IPS-18c (cell line): ENCODE measurements around the gene CABLES1.
"Not testable (repeated sequence)": the region's sequence is repeated elsewhere in the genome, so short reads cannot be mapped to it uniquely, and the experiment has no call there.

Experiments
- H3K4me3 ChIP-seq: 2 replicates; pipeline ENCODE4 v1.7.0; 2013; ENCODE audit warnings: low read depth, mild to moderate bottlenecking, low read length, moderate library complexity; ENCODE audit not compliant: insufficient read depth
- H3K9me3 ChIP-seq: one replicate; pipeline ENCODE4 v1.6.1; 2013; ENCODE audit warnings: mild to moderate bottlenecking, low read length, moderate library complexity; ENCODE audit not compliant: control insufficient read depth, insufficient read depth

CABLES1 gene

GRCh38 chr18:23134780-23135549 is at the start of gene CABLES1:
Gene CABLES1, plus strand, starts transcription at chr18:23135485. Its CDS starts 278 bp downstream, at chr18:23135763.
- Histone ChIP-seq H3K4me3 (peak within 1 kb of the TSS; percentile 84), H3K9me3 (no peaks in the 10 kb centered on the region)

GRCh38 chr18:23087352-23087751 is 47.9 kb upstream of the CABLES1 start:
- H3K9me3 ChIP-seq, result no peaks in the 10 kb centered on the region

GRCh38 chr18:23088310-23088709 is 47.0 kb upstream of the CABLES1 start:
- H3K4me3 ChIP-seq, result no peak overlapping the region
- no peaks in the 10 kb centered on the region for H3K9me3 ChIP-seq

More at GRCh38 chr18:23087352-23087751, 47.9 kb upstream of the CABLES1 start:
- no peak overlapping the region for H3K4me3 ChIP-seq

DNA sequence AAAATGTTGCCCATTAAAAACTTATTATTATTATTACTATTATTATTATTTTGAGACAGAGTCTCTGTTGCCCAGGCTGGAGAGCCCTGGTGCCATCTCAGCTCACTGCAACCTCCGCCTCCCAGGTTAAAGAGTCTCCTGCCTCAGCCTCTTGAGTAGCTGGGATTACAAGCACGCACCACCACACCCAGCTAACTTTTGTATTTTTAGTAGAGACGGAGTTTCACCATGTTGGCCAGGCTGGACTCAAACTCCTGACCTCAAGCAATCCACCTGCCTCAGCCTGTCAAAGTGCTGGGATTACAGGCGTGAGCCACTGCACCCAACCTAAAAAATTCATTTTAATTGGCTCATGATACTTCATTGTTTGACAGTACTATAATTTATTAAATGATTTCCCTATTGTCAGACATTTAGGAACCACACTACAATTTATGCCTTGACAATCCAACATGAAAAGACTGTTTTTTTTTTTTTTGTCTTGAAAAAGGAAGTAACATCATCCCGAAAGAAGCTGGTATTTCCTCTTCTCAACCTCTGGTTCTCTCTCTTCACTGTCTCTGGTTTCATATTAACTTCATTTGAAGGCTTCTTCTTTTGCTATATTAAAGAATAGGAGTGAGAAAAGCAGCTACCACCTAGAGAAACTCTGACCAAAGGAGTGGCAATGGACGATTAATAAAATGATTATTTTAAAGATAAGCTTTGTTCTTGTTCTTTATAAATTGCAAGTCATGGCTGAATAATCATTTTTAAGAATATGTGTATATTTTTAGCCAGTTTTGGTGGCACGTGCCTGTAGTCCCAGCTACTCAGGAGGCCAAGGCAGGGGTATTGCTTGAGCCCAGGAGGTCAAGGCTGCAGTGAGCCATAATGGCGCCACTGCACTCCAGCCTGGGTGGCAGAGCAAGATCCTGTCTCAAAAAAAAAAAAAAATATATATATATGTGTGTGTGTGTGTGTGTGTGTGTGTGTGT is 44.0 kb upstream of the CABLES1 start:
- H3K9me3 ChIP-seq, H3K4me3 ChIP-seq: not testable (repeated sequence)

- H3K4me3 ChIP-seq, result no peak overlapping the region
- no peaks in the 10 kb centered on the region for H3K9me3 ChIP-seq
These were observed 43.2 kb upstream of the CABLES1 start for GRCh38 chr18:23092121-23092520.

DNA sequence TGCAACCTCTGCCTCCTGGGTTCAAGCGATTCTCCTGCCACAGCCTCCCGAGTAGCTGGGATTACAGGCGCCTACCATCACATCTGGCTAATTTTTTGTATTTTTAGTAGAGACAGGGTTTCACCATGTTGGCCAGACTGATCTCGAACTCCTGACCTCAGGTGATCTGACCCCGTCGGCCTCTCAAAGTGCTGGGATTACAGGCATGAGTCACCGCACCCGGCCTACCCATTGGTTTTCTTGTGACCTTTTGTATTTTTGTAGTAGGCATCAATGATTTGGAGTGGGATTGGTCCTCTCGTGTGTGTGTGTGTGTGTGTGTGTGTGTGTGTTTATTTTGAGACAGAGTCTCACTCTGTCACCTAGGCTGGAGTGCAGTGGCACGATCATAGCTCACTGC is 42.2 kb upstream of the CABLES1 start:
- not testable (repeated sequence) for H3K9me3 ChIP-seq, H3K4me3 ChIP-seq

DNA sequence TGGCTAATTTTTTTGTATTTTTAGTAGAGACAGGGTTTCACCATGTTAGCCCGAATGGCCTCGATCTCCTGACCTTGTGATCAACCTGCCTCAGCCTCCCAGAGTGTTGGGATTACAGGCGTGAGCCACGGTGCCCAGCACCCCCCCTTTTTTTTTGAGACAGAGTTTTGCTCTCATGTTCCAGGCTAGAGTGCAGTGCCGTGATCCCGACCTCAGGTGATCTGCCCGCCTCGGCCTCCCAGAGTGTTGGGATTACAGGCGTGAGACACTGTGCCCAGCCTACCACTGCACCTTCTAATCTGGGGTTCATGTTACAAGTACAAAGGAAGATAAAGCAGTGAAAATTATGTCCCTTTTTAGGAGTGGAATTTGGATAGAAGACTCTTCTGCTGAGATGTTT is 41.5 kb upstream of the CABLES1 start:
- H3K9me3 ChIP-seq, result no peaks in the 10 kb centered on the region
- H3K4me3 ChIP-seq, result no peak overlapping the region

DNA sequence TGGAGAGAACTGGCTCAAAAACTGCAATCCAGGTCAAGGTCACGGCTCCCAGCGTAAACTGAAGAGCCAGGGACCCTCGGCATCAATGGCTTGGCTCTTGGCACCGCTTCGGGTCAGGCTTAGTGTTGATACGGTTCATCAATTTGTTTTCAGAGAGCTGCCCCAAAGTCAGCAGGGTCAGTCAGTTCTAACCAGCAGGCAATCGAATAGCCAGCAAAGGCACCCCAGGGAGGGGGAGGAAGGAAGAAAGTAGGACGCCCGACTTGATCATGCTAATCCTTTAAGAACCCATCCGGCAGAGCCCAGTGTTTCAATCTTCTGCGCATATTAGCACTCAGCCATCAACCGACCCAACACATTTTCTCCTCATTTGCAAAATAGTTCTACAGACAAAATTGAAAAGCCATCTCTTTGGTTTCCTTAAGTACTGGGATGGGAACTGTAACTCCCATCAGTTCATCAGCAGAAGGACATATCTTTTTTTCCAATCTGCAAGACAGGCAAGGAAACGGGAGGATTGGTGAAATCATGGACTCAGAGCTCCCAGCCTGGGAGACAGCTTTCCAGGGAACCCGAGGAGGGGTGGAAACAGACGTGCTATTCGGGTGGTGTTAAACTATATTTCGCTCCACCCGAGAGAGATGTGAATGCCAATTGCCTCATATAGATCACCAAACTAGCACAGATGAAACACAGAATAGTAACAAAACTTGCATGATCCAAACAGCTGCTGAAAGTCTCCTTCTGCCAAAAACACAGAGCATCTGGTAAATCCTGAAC is 40.7 kb upstream of the CABLES1 start:
- H3K4me3 ChIP-seq, result no peak overlapping the region
- no peaks in the 10 kb centered on the region for H3K9me3 ChIP-seq

DNA sequence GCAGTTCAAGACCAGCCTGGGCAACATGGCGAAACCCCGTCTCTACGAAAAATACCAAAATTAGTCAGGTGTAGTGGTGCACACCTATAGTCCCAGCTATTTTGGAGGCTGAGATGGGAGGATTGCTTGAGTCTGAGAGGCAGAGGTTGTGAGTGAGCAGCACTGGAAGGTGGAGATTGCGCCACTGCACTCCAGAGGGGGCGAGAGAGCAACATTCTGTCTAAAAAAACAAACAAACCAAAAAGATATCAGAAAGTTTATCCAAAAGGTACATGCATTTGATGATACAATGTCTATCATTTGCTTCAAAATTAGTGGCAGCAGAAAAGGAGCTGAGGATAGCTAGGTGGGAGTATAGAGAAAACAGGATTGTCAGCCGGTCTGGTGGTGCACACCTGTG is 39.8 kb upstream of the CABLES1 start:
- H3K4me3 ChIP-seq, result no peak overlapping the region
- no peaks in the 10 kb centered on the region for H3K9me3 ChIP-seq

DNA sequence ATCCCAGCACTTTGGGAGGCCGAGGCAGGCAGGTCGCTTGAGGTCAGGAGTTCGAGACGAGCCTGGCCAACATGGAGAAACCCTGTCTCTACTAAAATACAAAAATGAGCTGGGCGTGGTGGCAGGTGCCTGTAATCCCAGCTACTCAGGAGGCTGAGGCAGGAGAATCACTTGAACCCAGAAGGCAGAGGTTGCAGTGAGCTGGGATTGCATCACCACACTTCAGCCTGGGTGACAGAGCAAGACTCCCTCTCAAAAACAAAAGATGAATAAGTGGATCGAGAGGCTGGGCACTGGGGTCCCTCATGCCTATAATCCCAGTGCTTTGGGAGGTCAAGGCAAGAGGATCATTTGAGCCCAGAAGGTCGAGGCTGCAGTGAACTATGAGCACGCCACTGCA is 38.3 kb upstream of the CABLES1 start:
- not testable (repeated sequence) for H3K4me3 ChIP-seq, H3K9me3 ChIP-seq

GRCh38 chr18:23099621-23100020 is 35.7 kb upstream of the CABLES1 start:
- no peaks in the 10 kb centered on the region for H3K9me3 ChIP-seq
- no peak overlapping the region for H3K4me3 ChIP-seq

DNA sequence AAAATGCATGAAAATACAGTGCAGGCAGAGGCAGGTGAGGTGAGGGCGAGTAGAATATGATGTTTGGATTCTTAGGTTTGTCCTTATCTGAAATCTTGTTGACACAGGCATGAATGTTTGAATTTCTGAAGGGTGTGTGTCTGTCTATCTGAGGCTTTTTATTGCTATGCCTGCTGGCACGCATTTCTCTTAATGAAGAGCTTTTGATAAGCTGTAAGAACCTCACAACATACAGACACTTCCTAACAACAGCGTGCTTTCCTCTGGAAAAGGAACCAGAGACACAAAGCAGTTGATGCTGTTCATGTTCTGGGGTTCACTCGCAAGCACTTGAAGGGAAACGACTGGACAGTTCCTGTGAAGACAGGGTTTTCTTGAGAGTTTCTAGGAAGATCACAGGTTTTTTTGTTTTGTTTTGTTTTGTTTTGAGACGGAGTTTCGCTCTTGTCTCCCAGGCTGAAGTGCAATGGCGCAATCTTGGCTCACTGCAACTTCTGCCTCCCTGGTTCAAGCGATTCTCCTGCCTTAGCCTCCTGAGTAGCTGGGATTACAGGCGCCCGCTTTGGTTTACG is 33.3 kb upstream of the CABLES1 start:
- no peaks in the 10 kb centered on the region for H3K9me3 ChIP-seq
- no peak overlapping the region for H3K4me3 ChIP-seq

DNA sequence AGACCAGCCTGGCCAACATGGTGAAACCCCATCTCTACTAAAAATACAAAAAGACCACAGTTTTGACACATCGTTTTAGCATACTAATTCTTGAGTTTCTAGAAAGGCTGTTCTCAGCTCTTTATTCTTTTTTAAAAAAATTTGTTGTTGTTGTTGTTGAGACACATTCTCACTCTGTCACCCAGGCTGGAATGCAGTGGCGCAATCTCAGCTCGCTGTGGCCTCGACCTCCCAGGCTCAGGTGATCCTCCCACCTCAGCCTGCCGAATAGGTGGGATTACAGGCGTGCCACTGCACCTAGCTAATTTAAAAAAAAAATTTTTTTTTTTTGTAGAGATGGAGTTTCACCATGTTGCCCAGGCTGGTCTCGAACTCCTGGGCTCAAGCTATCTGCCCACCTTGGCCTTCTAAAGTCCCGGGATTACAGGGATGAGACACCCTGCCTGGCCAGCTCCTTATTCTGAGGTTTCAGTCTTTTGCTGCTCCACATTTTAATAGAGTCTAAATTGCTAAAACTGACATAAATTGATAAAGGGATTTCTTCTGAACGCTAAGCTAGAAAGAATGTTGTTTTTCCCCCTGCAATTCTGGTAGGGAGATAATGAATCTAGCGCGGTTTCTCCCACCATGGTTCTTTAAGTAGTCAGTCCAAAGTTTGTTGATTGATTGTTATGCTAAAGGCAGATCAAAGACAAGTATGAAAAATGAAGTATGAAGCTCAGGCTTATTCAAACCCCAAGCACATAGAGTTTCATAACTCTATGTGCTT is 32.6 kb upstream of the CABLES1 start:
- Histone ChIP-seq H3K9me3 (no peaks in the 10 kb centered on the region), H3K4me3 (no peak overlapping the region)

DNA sequence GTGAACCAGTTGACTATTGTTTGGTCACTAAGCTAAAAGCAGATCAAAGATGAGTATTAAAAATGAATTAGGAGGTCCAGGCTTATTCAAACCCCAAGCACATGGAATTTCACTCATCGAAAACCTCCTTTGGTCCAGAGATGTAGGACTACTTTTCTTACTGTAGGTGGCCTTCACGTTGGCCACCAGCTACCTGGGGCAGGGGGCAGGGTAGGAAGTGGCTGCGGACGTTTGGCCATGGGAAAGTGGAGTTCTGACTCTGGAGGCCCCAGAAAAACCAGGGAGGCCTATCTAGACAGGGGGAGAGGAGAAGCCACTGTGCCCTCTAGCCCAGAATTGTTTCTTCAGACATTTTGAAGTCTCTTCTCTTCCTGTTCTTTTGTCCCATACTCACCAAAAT is 31.8 kb upstream of the CABLES1 start:
- no peaks in the 10 kb centered on the region for H3K9me3 ChIP-seq
- H3K4me3 ChIP-seq, result no peak overlapping the region

- Histone ChIP-seq H3K4me3 (no peak overlapping the region), H3K9me3 (no peaks in the 10 kb centered on the region)
These were observed 30.3 kb upstream of the CABLES1 start for GRCh38 chr18:23105030-23105429.

DNA sequence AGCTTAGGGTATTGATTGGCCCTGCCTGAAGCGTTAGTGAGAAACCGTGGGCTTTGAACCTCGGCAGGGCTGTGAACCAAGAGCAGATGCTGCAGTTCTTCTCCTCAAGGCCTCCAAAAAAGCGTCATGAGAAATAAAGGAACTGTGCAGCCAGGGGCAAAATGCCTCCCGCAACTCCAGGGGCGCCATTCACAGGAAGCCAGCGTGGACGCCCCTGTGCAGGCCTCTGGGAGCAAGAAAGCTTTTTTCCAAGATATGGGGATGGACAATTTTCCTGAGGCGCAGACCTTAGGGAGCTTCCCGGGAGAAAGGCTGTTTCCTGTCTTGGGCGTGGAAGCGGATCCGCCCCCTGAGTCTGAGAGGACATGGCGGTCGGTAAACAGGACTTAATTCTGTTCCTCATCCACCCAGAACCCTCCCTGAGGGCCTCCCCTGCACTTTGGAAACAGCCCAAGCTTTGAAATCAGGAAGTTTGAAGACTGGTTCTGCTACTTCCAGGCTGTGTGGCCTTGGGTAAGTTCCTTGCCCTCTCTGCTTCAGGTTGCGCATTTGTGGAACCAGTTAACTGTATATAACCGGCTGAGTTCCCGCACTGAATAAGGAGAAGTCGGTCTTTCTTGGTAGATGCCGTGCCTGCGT is 29.6 kb upstream of the CABLES1 start:
- Histone ChIP-seq H3K9me3 (no peaks in the 10 kb centered on the region), H3K4me3 (no peak overlapping the region)
